Glutamatergic neuron (in vitro differentiated cells): ENCODE data around the gene MOGAT3. TPM values are rescaled to one million over a fixed set of nuclear protein-coding genes. Genes with fewer than 3 reads are reported as not detected.

Experiments
- DNase-seq: peaks from one replicate; pipeline ENCODE4 v3.0.0; 2022
- H3K27ac Mint-ChIP-seq: one replicate; pipeline ENCODE4 v1.8.0; 2020; ENCODE audit warnings: mild to moderate bottlenecking, mixed read lengths, inconsistent platforms; ENCODE audit not compliant: unreplicated experiment
- H3K27me3 Mint-ChIP-seq: one replicate; pipeline ENCODE4 v1.8.0; 2020; ENCODE audit warnings: mild to moderate bottlenecking, moderate library complexity, mixed read lengths, inconsistent platforms; ENCODE audit not compliant: unreplicated experiment
- H3K36me3 Mint-ChIP-seq: one replicate; pipeline ENCODE4 v1.8.0; 2020; ENCODE audit warnings: mild to moderate bottlenecking, mixed read lengths, inconsistent platforms; ENCODE audit not compliant: unreplicated experiment
- H3K4me1 Mint-ChIP-seq: one replicate; pipeline ENCODE4 v1.8.0; 2020; ENCODE audit warnings: mild to moderate bottlenecking, low read depth, mixed read lengths, inconsistent platforms; ENCODE audit not compliant: unreplicated experiment
- H3K4me3 Mint-ChIP-seq: one replicate; pipeline ENCODE4 v1.8.0; 2020; ENCODE audit warnings: mild to moderate bottlenecking, mixed read lengths, inconsistent platforms; ENCODE audit not compliant: unreplicated experiment
- H3K9me3 Mint-ChIP-seq: one replicate; pipeline ENCODE4 v1.8.0; 2020; ENCODE audit warnings: mild to moderate bottlenecking, moderate library complexity, mixed read lengths, inconsistent platforms; ENCODE audit not compliant: unreplicated experiment
- total RNA-seq: library from RNA; stranded (reverse); fragmentation: NEBNext Ultra II Directional; extraction: Animal tissue kit (Norgen Biotek cat#: 25700); gene quantifications from one replicate; pipeline ENCODE4 v1.2.1, GENCODE V29; 2021; ENCODE audit not compliant: unreplicated experiment
- TF ChIP-seq, protein P1 (sequence below): fragments of 200-600 bp; sonication (generic); IDR thresholded peaks from one replicate; pipeline ENCODE4 v1.5.0; 2021; ENCODE audit not compliant: partially characterized antibody, unreplicated experiment

The MOGAT3 gene
- total RNA-seq, 1 donor from 2014 or later, result not detected

DNA sequence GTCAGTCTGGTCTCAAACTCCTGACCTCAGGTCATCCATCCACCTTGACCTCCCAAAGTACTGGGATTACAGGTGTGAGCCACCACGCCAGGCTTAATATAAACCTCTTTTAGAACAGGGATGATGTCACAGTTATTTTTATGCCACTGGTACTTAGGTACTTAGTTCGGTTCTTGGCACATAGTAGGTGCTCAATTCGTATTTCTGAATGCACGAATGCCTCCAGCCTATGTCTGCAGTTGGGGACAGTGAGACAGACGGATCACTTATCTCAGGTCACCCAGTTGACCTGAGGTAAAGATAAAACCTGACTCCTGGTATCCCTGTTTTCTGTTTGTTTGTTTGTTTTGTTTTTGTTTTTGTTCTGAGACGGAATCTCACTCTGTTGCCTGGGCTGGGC, 14.6 kb downstream of the MOGAT3 start:
- no peak for DNase-seq
- peaks cover 2% of the 10 kb centered on the region for H3K27me3 Mint-ChIP-seq
- no peak overlapping the region for H3K27ac Mint-ChIP-seq
- no peak overlapping the region for H3K4me3 Mint-ChIP-seq
- no peaks in the 10 kb centered on the region for H3K4me1 Mint-ChIP-seq
- peaks cover 5% of the 10 kb centered on the region for H3K9me3 Mint-ChIP-seq
- no peaks in the 10 kb centered on the region for H3K36me3 Mint-ChIP-seq
- TF ChIP-seq, protein P1, sequence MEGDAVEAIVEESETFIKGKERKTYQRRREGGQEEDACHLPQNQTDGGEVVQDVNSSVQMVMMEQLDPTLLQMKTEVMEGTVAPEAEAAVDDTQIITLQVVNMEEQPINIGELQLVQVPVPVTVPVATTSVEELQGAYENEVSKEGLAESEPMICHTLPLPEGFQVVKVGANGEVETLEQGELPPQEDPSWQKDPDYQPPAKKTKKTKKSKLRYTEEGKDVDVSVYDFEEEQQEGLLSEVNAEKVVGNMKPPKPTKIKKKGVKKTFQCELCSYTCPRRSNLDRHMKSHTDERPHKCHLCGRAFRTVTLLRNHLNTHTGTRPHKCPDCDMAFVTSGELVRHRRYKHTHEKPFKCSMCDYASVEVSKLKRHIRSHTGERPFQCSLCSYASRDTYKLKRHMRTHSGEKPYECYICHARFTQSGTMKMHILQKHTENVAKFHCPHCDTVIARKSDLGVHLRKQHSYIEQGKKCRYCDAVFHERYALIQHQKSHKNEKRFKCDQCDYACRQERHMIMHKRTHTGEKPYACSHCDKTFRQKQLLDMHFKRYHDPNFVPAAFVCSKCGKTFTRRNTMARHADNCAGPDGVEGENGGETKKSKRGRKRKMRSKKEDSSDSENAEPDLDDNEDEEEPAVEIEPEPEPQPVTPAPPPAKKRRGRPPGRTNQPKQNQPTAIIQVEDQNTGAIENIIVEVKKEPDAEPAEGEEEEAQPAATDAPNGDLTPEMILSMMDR, result no peak

- Mint-ChIP-seq H3K4me1 (no peaks in the 10 kb centered on the region), H3K27me3 (peaks cover 2% of the 10 kb centered on the region), H3K36me3 (no peaks in the 10 kb centered on the region), H3K27ac (no peak overlapping the region), H3K9me3 (peaks cover 5% of the 10 kb centered on the region), H3K4me3 (no peak overlapping the region)
- TF ChIP-seq, protein P1, result no peak
- DNase-seq, result no peak
These were observed 15.5 kb downstream of the MOGAT3 start for GRCh38 chr7:101185258-101185839.

- peak within 1 kb of the TSS; percentile 90 for H3K4me3 Mint-ChIP-seq
- H3K9me3 Mint-ChIP-seq, result peaks cover 3% of the 10 kb centered on the region
- H3K27me3 Mint-ChIP-seq, result peaks cover 23% of the 10 kb centered on the region
- H3K27ac Mint-ChIP-seq, result peak within 1 kb of the TSS; percentile 88
- DNase-seq, result peak; percentile 55
- TF ChIP-seq, protein P1, result no peak
- peaks cover 2% of the 10 kb centered on the region for H3K36me3 Mint-ChIP-seq
- H3K4me1 Mint-ChIP-seq, result no peaks in the 10 kb centered on the region
These were observed 20.6 kb downstream of the MOGAT3 start, which contains the start of gene NAT16 for GRCh38 chr7:101180130-101180755. Gene NAT16 (minus strand): TSS chr7:101180293. CDS start chr7:101174807, 5,486 bp downstream.

DNA sequence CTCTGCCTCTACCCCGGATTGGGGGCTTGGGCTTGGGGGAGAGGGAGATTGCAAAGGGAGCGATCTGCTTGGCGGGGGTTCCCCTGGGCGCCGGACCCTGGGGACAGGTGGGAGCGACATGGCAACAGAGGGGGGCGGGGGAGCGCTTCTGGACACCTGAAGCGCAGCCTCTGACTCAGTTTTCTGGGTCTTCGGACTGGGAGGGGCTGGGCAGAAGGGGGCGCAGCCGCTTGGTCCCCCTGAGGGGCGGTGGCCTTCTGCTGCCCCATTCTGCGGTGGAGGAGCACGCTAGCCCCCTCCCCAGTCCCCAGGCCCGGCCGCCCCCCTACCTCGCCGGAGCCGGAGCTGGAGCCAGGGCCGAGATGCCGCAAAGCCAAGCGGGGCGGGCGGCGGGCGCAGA, 21.1 kb downstream of the MOGAT3 start:
- Mint-ChIP-seq H3K27me3 (peaks cover 26% of the 10 kb centered on the region), H3K4me1 (no peaks in the 10 kb centered on the region), H3K9me3 (peaks cover 4% of the 10 kb centered on the region), H3K27ac (no peak overlapping the region), H3K36me3 (peaks cover 6% of the 10 kb centered on the region), H3K4me3 (peak overlapping the region; percentile 90)
- TF ChIP-seq, protein P1, result no peak
- peak; percentile 44 for DNase-seq

- H3K9me3 Mint-ChIP-seq, result peaks cover 4% of the 10 kb centered on the region
- H3K4me3 Mint-ChIP-seq, result peak overlapping the region; percentile 90
- peaks cover 6% of the 10 kb centered on the region for H3K36me3 Mint-ChIP-seq
- peaks cover 27% of the 10 kb centered on the region for H3K27me3 Mint-ChIP-seq
- no peaks in the 10 kb centered on the region for H3K4me1 Mint-ChIP-seq
- TF ChIP-seq, protein P1, result no peak
- DNase-seq, result peak; percentile 50
- H3K27ac Mint-ChIP-seq, result peak overlapping the region; percentile 88
These were observed 21.7 kb downstream of the MOGAT3 start for GRCh38 chr7:101179117-101179516.
